Stimulated activated effector memory CD8-positive, alpha-beta T cell treated with anti-CD3 and anti-CD28 coated beads, Interleukin-12 subunit alpha, Interleukin-12 subunit beta, amount 100 ng/mL, for 72 hours (primary cell): ENCODE measurements around the gene PSMA2.

Experiments used
- ATAC-seq: fragments of 150-1000 bp; cut with Tn5 transposase; 2 replicates; pipeline ENCODE4 v1.10.0; 2021
- DNase-seq, 2 donors: peaks; one replicate each; pipeline ENCODE4 v3.0.0; 2021 to 2022; ENCODE audit warnings: low spot score in 2 of 2
- H3K27ac Mint-ChIP-seq: one replicate; pipeline ENCODE4 v1.8.0; 2022; ENCODE audit warnings: mild to moderate bottlenecking, mixed read lengths
- H3K36me3 Mint-ChIP-seq: one replicate; pipeline ENCODE4 v1.8.0; 2022; ENCODE audit warnings: mild to moderate bottlenecking, mixed read lengths
- H3K4me1 Mint-ChIP-seq: one replicate; pipeline ENCODE4 v1.8.0; 2022; ENCODE audit warnings: mixed read lengths
- H3K4me3 Mint-ChIP-seq: one replicate; pipeline ENCODE4 v1.8.0; 2022; ENCODE audit warnings: mild to moderate bottlenecking, mixed read lengths
- H3K9me3 Mint-ChIP-seq: one replicate; pipeline ENCODE4 v1.8.0; 2022; ENCODE audit warnings: mixed read lengths

PSMA2 gene

GRCh38 chr7:42931834-42932651, at the start of gene PSMA2, which contains the start of gene MRPL32:
PSMA2 (minus strand) TSS chr7:42932174; CDS start chr7:42932158, 16 bp downstream.
MRPL32 (plus strand) TSS chr7:42932376; CDS start chr7:42932387, 11 bp downstream.
- Mint-ChIP-seq H3K4me1 (peaks cover 38% of the 10 kb centered on the region), H3K36me3 (peaks cover 61% of the 10 kb centered on the region), H3K4me3 (peak within 1 kb of the TSS; percentile 95), H3K27ac (peak within 1 kb of the TSS; percentile 100), H3K9me3 (no peaks in the 10 kb centered on the region)
- DNase-seq (peak; percentile 81 to 97), ATAC-seq (peak; percentile 100)

- no peaks in the 10 kb centered on the region for H3K4me1 Mint-ChIP-seq
- H3K27ac Mint-ChIP-seq: no peak overlapping the region
- H3K36me3 Mint-ChIP-seq: no peaks in the 10 kb centered on the region
Measured at GRCh38 chr7:42981601-42982000, 49.6 kb upstream of the PSMA2 start.

GRCh38 chr7:42980514-42980913, 48.5 kb upstream of the PSMA2 start:
- Mint-ChIP-seq H3K4me3 (no peak overlapping the region), H3K36me3 (no peaks in the 10 kb centered on the region), H3K4me1 (no peaks in the 10 kb centered on the region), H3K27ac (no peak overlapping the region), H3K9me3 (no peaks in the 10 kb centered on the region)
- ATAC-seq: no peak
- no peak for DNase-seq

More at GRCh38 chr7:42981601-42982000, 49.6 kb upstream of the PSMA2 start:
- H3K4me3 Mint-ChIP-seq: no peak overlapping the region
- no peaks in the 10 kb centered on the region for H3K9me3 Mint-ChIP-seq
- ATAC-seq (no peak), DNase-seq (no peak)

- ATAC-seq (no peak), DNase-seq (no peak)
- Mint-ChIP-seq H3K27ac (no peak overlapping the region), H3K36me3 (no peaks in the 10 kb centered on the region), H3K4me3 (no peak overlapping the region), H3K4me1 (no peaks in the 10 kb centered on the region), H3K9me3 (no peaks in the 10 kb centered on the region)
Measured at GRCh38 chr7:42980084-42980483, 48.1 kb upstream of the PSMA2 start.

GRCh38 chr7:42978496-42978895, 46.5 kb upstream of the PSMA2 start:
- DNase-seq: no peak
- Mint-ChIP-seq H3K4me1 (no peaks in the 10 kb centered on the region), H3K4me3 (no peak overlapping the region), H3K36me3 (no peaks in the 10 kb centered on the region), H3K9me3 (no peaks in the 10 kb centered on the region), H3K27ac (no peak overlapping the region)
- no peak for ATAC-seq

GRCh38 chr7:42976371-42976770, 44.4 kb upstream of the PSMA2 start:
- no peaks in the 10 kb centered on the region for H3K4me1 Mint-ChIP-seq
- ATAC-seq (no peak), DNase-seq (no peak)
- no peak overlapping the region for H3K27ac Mint-ChIP-seq
- H3K9me3 Mint-ChIP-seq: no peaks in the 10 kb centered on the region
- no peak overlapping the region for H3K4me3 Mint-ChIP-seq
- no peaks in the 10 kb centered on the region for H3K36me3 Mint-ChIP-seq

- no peaks in the 10 kb centered on the region for H3K4me1 Mint-ChIP-seq
- no peak for DNase-seq
- H3K4me3 Mint-ChIP-seq: no peak overlapping the region
- no peak overlapping the region for H3K27ac Mint-ChIP-seq
- no peak for ATAC-seq
- no peaks in the 10 kb centered on the region for H3K9me3 Mint-ChIP-seq
- H3K36me3 Mint-ChIP-seq: no peaks in the 10 kb centered on the region
Measured at GRCh38 chr7:42972699-42973500, 40.9 kb upstream of the PSMA2 start.

GRCh38 chr7:42967391-42967790, 35.4 kb upstream of the PSMA2 start:
- ATAC-seq (no peak), DNase-seq (no peak)
- Mint-ChIP-seq H3K27ac (no peak overlapping the region), H3K9me3 (no peaks in the 10 kb centered on the region), H3K4me3 (no peak overlapping the region), H3K36me3 (no peaks in the 10 kb centered on the region), H3K4me1 (peaks cover 10% of the 10 kb centered on the region)

GRCh38 chr7:42964849-42965805, 33.2 kb upstream of the PSMA2 start:
- no peaks in the 10 kb centered on the region for H3K36me3 Mint-ChIP-seq
- ATAC-seq (no peak), DNase-seq (no peak)
- H3K27ac Mint-ChIP-seq: no peak overlapping the region
- no peak overlapping the region for H3K4me3 Mint-ChIP-seq
- H3K4me1 Mint-ChIP-seq: peaks cover 10% of the 10 kb centered on the region
- H3K9me3 Mint-ChIP-seq: no peaks in the 10 kb centered on the region

- no peak for ATAC-seq
Measured at GRCh38 chr7:42964293-42964692, 32.3 kb upstream of the PSMA2 start.

GRCh38 chr7:42961170-42961569, 29.2 kb upstream of the PSMA2 start:
- no peaks in the 10 kb centered on the region for H3K36me3 Mint-ChIP-seq
- DNase-seq (no peak), ATAC-seq (no peak)
- no peak overlapping the region for H3K27ac Mint-ChIP-seq
- peaks cover 4% of the 10 kb centered on the region for H3K9me3 Mint-ChIP-seq
- no peak overlapping the region for H3K4me3 Mint-ChIP-seq
- peaks cover 10% of the 10 kb centered on the region for H3K4me1 Mint-ChIP-seq

More at GRCh38 chr7:42964293-42964692, 32.3 kb upstream of the PSMA2 start:
- H3K27ac Mint-ChIP-seq: no peak overlapping the region
- no peak for DNase-seq
- H3K36me3 Mint-ChIP-seq: no peaks in the 10 kb centered on the region
- peaks cover 10% of the 10 kb centered on the region for H3K4me1 Mint-ChIP-seq
- no peak overlapping the region for H3K4me3 Mint-ChIP-seq
- no peaks in the 10 kb centered on the region for H3K9me3 Mint-ChIP-seq

- H3K36me3 Mint-ChIP-seq: no peaks in the 10 kb centered on the region
- DNase-seq (no peak), ATAC-seq (no peak)
- H3K4me3 Mint-ChIP-seq: no peak overlapping the region
- no peak overlapping the region for H3K27ac Mint-ChIP-seq
- H3K9me3 Mint-ChIP-seq: peaks cover 4% of the 10 kb centered on the region
- peaks cover 10% of the 10 kb centered on the region for H3K4me1 Mint-ChIP-seq
Measured at GRCh38 chr7:42960762-42961161, 28.8 kb upstream of the PSMA2 start.

- no peak for DNase-seq
- H3K27ac Mint-ChIP-seq: no peak overlapping the region
- ATAC-seq: no peak
- no peaks in the 10 kb centered on the region for H3K36me3 Mint-ChIP-seq
- no peak overlapping the region for H3K4me3 Mint-ChIP-seq
- no peaks in the 10 kb centered on the region for H3K4me1 Mint-ChIP-seq
- H3K9me3 Mint-ChIP-seq: peaks cover 4% of the 10 kb centered on the region
Measured at GRCh38 chr7:42959549-42959948, 27.6 kb upstream of the PSMA2 start.

- Mint-ChIP-seq H3K4me3 (no peak overlapping the region), H3K36me3 (no peaks in the 10 kb centered on the region), H3K9me3 (peaks cover 4% of the 10 kb centered on the region), H3K4me1 (no peaks in the 10 kb centered on the region), H3K27ac (no peak overlapping the region)
- no peak for ATAC-seq
- DNase-seq: no peak
Measured at GRCh38 chr7:42956062-42956461, 24.1 kb upstream of the PSMA2 start.

- H3K4me1 Mint-ChIP-seq: no peaks in the 10 kb centered on the region
- no peak for ATAC-seq
- DNase-seq: no peak
- H3K4me3 Mint-ChIP-seq: no peak overlapping the region
- no peaks in the 10 kb centered on the region for H3K36me3 Mint-ChIP-seq
- H3K27ac Mint-ChIP-seq: no peak overlapping the region
- H3K9me3 Mint-ChIP-seq: peaks cover 4% of the 10 kb centered on the region
Measured at GRCh38 chr7:42953994-42954393, 22.0 kb upstream of the PSMA2 start.
